ENCODE measurements around the gene ADRA2C. TPM values are rescaled to one million over a fixed set of nuclear protein-coding genes. Genes with fewer than 3 reads are reported as not detected.
A peak's percentile ranks its signal among the peaks of the same experiment; 100 is the strongest.

The ADRA2C gene
- total RNA-seq, 1 experiment from 2014 or later = not detected

DNA sequence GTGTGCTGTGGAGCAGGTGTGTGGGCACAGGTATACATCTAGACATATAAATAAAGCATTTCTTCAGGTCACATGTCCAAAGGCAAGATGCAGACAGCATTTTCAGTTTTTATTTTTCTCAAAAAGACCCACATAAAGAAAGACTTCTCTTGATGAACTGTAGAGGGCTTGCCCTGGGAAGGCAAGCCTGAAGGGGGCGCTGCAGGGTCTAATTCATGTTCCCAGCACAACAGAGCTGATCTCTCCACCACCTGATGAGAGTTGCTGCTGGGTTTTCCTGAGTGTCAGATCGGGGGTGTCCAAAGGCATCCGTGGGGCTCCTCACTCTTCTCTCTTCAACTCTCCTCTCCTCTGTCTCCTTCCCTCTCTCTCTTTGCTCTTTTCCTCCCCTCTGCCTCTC lies 26.6 kb downstream of the ADRA2C start:
- no peak overlapping the region for H3K4me3 ChIP-seq (ENCODE audit: low read length)
- POLR2A ChIA-PET (ENCODE audit: unreplicated experiment) = no interaction called here
- no peaks in the 10 kb centered on the region for H3K79me2 ChIP-seq (ENCODE audit: low read length)
- H3K27ac ChIP-seq (ENCODE audit: low read length) = no peak overlapping the region
- no peaks in the 10 kb centered on the region for H3K36me3 ChIP-seq (ENCODE audit: low read depth, low read length)
- no peaks in the 10 kb centered on the region for H3K27me3 ChIP-seq (ENCODE audit: low read length)
- CTCF ChIA-PET = no interaction called here
- no peaks in the 10 kb centered on the region for H3K9me2 ChIP-seq (replicated peaks; ENCODE audit: low read length)
- H3F3A ChIP-seq (ENCODE audit: low read length, unreplicated experiment) = no peaks in the 10 kb centered on the region
- BruUV-seq (replicated peaks) = no TSS peak
- ATAC-seq = no peak
- intact Hi-C loops (cut with micrococcal nuclease) = no loop called here
- H4K20me1 ChIP-seq (ENCODE audit: low read length) = no peaks in the 10 kb centered on the region
- H2AFZ ChIP-seq (ENCODE audit: low read length) = no peak overlapping the region
- H3K4me1 ChIP-seq (ENCODE audit: insufficient read depth, low read length) = no peaks in the 10 kb centered on the region
- no peak overlapping the region for H3K9ac ChIP-seq (ENCODE audit: low read length)
- DNase-seq = no peak
- H3K4me2 ChIP-seq (ENCODE audit: low read length) = no peak overlapping the region
- TF ChIP-seq EZH2 (IDR thresholded peaks at IDR 0.05; ENCODE audit: low read length, unreplicated experiment) (no peak), EZH2phosphoT487 (IDR thresholded peaks at IDR 0.05; ENCODE audit: borderline replicate concordance, low read length) (no peak)
- TF ChIP-seq, protein P1, sequence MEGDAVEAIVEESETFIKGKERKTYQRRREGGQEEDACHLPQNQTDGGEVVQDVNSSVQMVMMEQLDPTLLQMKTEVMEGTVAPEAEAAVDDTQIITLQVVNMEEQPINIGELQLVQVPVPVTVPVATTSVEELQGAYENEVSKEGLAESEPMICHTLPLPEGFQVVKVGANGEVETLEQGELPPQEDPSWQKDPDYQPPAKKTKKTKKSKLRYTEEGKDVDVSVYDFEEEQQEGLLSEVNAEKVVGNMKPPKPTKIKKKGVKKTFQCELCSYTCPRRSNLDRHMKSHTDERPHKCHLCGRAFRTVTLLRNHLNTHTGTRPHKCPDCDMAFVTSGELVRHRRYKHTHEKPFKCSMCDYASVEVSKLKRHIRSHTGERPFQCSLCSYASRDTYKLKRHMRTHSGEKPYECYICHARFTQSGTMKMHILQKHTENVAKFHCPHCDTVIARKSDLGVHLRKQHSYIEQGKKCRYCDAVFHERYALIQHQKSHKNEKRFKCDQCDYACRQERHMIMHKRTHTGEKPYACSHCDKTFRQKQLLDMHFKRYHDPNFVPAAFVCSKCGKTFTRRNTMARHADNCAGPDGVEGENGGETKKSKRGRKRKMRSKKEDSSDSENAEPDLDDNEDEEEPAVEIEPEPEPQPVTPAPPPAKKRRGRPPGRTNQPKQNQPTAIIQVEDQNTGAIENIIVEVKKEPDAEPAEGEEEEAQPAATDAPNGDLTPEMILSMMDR (conservative IDR thresholded peaks at IDR 0.05; ENCODE audit: low read depth, low read length) = peak; percentile 36
- 0 out of 2 replicates have a peak, but pooled peaks cover 3% of the 10 kb centered on the region for H3K9me3 ChIP-seq (ENCODE audit: low read length)

DNA sequence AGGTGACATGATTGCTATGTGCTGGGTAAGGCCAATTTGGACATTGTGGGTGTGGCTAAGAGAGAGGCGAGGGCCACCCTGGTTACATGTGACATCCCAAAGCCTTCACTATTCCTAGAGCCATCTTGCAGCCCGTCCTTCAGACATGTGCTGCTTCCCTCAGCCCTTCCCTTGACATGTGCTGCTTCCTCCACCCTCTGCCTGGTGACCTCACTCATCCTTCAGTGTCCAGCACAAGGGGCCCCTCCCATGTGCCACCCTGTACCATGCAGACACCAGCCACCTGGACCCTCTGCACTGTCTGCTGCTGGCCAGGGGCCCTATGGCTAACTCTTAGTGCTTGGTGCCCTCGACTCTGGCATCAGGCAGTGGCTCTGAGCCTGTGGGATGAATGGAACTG lies 27.4 kb downstream of the ADRA2C start:
- H3K27me3 ChIP-seq (ENCODE audit: low read length) = peaks cover 2% of the 10 kb centered on the region; the same call in 1 of the 2 replicates
- no peaks in the 10 kb centered on the region for H3K4me1 ChIP-seq (ENCODE audit: insufficient read depth, low read length)
- H2AFZ ChIP-seq (ENCODE audit: low read length) = no peak overlapping the region
- no peak overlapping the region for H3K27ac ChIP-seq (ENCODE audit: low read length)
- intact Hi-C loops (cut with micrococcal nuclease) = no loop called here
- no peaks in the 10 kb centered on the region for H3K36me3 ChIP-seq (ENCODE audit: low read depth, low read length)
- DNase-seq (no peak), ATAC-seq (no peak)
- no peak overlapping the region for H3K4me3 ChIP-seq (ENCODE audit: low read length)
- ChIA-PET POLR2A (ENCODE audit: unreplicated experiment) (no interaction called here), CTCF (no interaction called here)
- H3K9ac ChIP-seq (ENCODE audit: low read length) = no peak overlapping the region
- no peak for TF ChIP-seq EZH2 (IDR thresholded peaks at IDR 0.05; ENCODE audit: low read length, unreplicated experiment)
- TF ChIP-seq, protein P1 (conservative IDR thresholded peaks at IDR 0.05; ENCODE audit: low read depth, low read length) = no peak
- TF ChIP-seq EZH2phosphoT487 (IDR thresholded peaks at IDR 0.05; ENCODE audit: borderline replicate concordance, low read length) = no peak
- H3K9me3 ChIP-seq (ENCODE audit: low read length) = 0 out of 2 replicates have a peak, but pooled peaks cover 3% of the 10 kb centered on the region
- BruUV-seq (replicated peaks) = no TSS peak
- H3K79me2 ChIP-seq (ENCODE audit: low read length) = no peaks in the 10 kb centered on the region
- no peaks in the 10 kb centered on the region for H3F3A ChIP-seq (ENCODE audit: low read length, unreplicated experiment)
- no peaks in the 10 kb centered on the region for H4K20me1 ChIP-seq (ENCODE audit: low read length)
- H3K4me2 ChIP-seq (ENCODE audit: low read length) = no peak overlapping the region
- no peaks in the 10 kb centered on the region for H3K9me2 ChIP-seq (replicated peaks; ENCODE audit: low read length)

DNA sequence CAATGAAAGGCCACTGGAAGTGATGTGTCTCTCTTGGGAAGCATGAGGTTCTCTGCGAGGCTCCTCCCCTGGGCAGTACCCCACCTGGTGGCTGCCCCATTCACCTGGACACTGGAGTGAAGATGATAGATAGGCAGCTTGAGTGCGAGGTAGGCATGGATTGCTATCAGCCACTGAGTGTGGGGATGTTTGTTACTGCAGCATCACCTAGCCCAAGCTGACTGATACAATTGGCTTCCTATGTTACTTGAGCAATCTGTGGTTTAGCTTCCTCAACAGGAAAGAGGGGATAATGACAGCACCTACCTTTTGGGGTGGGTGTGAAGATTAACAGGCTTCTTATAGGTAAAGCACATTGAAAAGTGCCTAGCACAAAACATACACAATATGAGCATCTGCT lies 30.8 kb downstream of the ADRA2C start:
- Histone ChIP-seq H3F3A (ENCODE audit: low read length, unreplicated experiment) (no peaks in the 10 kb centered on the region), H4K20me1 (ENCODE audit: low read length) (no peaks in the 10 kb centered on the region), H3K4me3 (ENCODE audit: low read length) (no peak overlapping the region), H3K9me3 (ENCODE audit: low read length) (0 out of 2 replicates have a peak, but pooled peaks cover 3% of the 10 kb centered on the region), H3K4me2 (ENCODE audit: low read length) (no peak overlapping the region), H3K9me2 (replicated peaks; ENCODE audit: low read length) (no peaks in the 10 kb centered on the region), H3K4me1 (ENCODE audit: insufficient read depth, low read length) (no peaks in the 10 kb centered on the region), H3K27me3 (ENCODE audit: low read length) (peaks cover 29% of the 10 kb centered on the region), H3K9ac (ENCODE audit: low read length) (no peak overlapping the region), H3K27ac (ENCODE audit: low read length) (no peak overlapping the region), H2AFZ (ENCODE audit: low read length) (no peak overlapping the region), H3K79me2 (ENCODE audit: low read length) (no peaks in the 10 kb centered on the region), H3K36me3 (ENCODE audit: low read depth, low read length) (no peaks in the 10 kb centered on the region)
- ChIA-PET POLR2A (ENCODE audit: unreplicated experiment) (no interaction called here), CTCF (no interaction called here)
- no peak for DNase-seq
- no TSS peak for BruUV-seq (replicated peaks)
- TF ChIP-seq EZH2phosphoT487 (IDR thresholded peaks at IDR 0.05; ENCODE audit: borderline replicate concordance, low read length) = no peak
- TF ChIP-seq, protein P1 (conservative IDR thresholded peaks at IDR 0.05; ENCODE audit: low read depth, low read length) = no peak
- ATAC-seq = no peak
- intact Hi-C loops (cut with micrococcal nuclease) = no loop called here
